NCI-H510A (cell line): Measurements from ENCODE around the gene AAK1.
"Not testable (repeated sequence)": the region's sequence is repeated elsewhere in the genome, so short reads cannot be mapped to it uniquely, and the experiment has no call there.

Experiments used
- DNase-seq: peaks from one replicate; lab custom pipeline; 2025; lab: John Stamatoyannopoulos, UW

The AAK1 gene

GRCh38 chr2:69572641-69573040, 70.9 kb downstream of the AAK1 start:
- DNase-seq: no peak

DNA sequence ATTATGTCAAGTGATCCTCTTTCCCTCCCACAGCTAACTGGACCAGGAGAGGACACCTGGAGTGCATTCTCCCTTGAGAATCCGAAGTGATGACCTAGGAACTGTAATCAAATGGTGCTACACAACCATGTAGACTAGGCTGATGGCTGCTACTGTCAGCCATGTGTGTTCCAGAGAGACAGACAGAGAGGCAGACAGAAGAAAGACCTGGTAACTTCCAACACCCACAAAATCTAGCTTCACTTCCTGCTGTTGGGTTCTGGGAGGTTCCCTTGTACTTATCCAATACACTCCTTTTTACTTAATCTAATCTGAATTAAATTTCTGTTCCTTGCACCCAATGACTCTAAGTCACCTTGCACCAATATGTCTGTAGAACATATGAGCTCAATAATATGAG, 72.3 kb downstream of the AAK1 start:
- DNase-seq: no peak

GRCh38 chr2:69570474-69570873, 73.1 kb downstream of the AAK1 start:
- no peak for DNase-seq

DNA sequence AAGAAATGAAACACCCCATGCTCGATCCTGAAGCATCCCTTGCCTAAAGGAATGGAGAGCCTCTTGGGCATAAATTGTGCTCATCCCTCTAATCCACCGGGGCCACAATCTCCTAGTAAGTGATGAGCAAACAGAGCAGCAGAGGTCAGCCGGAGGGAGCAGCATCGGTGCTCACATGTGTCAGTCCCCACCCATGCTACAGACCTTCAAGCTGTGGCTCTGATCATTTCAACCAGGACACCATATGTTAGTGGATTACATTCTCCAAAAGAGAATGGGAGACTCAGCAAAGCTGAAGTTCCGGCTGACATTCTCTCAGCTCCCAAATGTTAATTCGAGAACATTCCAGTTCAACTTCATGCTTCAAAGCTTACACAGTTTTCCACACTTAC, 75.6 kb downstream of the AAK1 start:
- DNase-seq: no peak

DNA sequence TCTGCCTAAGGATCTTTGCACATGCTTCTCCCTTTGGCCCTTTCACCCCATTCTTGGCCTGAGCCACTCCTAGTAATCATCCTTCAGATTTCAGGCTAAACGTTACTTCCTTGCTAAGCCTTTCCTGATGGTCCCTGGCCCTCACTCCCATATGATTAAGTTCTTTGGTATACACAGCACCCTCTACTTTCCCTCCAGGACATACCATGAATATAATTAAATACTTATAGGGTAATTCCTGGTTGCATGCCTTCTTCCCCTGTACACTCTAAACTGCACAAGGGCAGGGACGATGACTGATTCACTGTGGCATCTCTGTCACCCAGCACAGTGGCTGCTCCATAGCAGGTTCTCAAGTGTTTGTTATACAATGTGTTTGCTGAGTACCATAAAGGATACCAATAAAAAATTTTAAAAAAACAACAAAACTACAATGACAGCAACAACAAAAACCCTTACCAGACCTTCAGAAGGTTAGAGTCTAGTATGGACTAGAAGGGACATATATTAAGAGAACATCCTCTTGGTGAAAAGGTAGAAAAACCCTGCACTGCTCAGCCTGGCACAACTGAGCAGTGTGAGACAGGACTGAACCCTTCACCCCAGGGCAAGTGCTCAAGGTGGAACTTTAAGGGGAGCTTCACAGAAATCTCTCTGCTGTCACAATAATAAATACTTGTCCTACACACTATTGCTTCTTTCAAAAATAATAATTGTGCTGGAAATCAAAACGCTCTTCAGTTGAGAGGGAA, 76.2 kb downstream of the AAK1 start:
- DNase-seq: no peak

GRCh38 chr2:69566669-69567068, 76.9 kb downstream of the AAK1 start:
- no peak for DNase-seq

- no peak for DNase-seq
Observed at GRCh38 chr2:69565431-69565839, 78.1 kb downstream of the AAK1 start.

DNA sequence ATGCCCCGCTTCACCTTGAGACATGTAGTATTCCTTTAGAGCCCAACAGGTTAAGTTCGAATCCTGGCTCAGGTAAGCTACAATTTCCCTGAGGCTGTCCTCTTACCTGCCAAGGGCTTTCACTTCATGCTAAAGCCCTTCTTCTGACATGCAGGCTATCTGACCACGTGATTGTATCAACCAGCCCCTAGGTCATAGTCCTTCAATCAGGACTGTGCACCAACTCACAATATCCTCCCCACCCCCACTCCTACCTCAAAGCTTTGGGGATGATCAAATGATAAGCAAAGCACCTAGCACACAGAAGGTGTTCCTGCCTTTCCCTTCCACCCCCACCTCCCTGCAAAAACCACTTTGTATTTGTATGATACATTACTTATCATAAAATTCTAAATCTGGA, 78.9 kb downstream of the AAK1 start:
- no peak for DNase-seq

- no peak for DNase-seq
Observed at GRCh38 chr2:69563021-69563420, 80.5 kb downstream of the AAK1 start.

GRCh38 chr2:69561101-69561500, 82.4 kb downstream of the AAK1 start:
- no peak for DNase-seq

DNA sequence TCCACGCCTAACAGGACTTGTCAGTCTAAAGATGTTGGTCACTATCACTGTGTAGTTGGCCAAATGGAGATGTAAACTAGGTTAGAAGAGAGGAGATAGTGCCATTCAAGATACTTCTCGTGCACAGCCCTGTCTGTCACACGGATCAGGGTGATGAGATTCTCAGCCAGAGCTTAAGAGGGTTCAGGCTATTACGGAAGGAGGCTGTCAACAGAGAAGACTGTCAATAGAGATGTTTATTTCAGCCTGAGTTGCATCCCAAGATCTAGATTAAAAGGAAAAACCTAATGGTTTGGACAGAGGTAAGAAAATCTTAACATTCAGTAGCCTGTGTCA, 83.4 kb downstream of the AAK1 start:
- DNase-seq: no peak

GRCh38 chr2:69559442-69560146, 83.9 kb downstream of the AAK1 start:
- peak; percentile 36 for DNase-seq

DNA sequence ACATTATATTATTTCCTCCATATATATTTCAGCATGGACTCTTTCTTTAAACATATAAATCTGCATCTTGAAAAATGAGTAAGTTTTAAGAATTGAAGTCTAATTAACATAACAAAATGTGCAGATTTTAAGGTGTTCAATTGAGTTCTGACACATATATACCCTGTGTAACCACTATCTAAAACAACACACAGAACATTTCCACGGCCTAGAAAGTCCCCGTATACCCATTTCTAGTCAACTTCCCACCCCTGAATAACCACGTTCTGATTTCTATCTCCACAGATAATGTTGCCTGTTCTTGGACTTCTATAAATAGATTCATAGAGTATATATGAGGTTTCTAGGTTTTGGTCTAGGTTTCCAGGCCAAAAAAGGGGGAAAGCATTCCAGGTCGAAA, 87.5 kb downstream of the AAK1 start:
- DNase-seq: no peak

DNA sequence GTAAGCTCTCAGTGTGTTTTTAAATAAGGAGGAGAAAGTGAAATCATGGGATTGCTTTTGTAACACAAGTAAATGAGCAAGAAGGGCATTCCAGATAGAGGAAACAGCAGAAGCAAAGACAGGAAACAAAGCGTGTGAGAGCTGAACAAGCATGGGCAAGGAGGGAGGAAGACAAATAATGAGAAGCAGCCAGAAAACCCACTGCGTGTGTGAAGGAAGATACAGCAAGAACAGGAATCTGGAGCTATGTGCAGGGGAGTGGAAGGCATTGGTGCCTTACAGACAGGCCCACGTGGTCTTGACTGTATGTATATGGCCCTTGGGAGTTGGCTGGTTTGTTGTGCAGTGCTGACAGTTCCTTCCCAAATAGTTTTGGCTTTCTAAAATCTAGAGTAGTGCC, 88.6 kb downstream of the AAK1 start:
- no peak for DNase-seq

GRCh38 chr2:69554568-69554967, 89.0 kb downstream of the AAK1 start:
- no peak for DNase-seq

DNA sequence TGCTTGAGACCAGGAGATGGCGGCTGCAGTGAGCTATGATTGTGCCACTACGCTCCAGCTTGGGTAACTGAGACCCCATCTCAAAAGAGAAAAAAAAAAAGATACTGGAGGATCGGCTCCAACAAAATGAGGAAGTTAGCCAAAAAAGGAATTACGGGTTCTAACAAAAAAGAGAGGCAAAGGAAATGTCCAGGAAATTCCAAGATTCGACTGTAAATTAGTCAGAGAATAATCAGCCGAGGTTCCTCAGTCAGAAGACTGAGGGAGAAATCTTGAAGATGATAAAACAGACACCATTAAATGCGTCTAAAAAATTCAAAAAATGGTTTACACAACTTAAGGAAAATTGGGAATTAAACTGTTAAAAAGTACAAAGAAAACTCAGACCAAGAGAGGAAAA, 89.5 kb downstream of the AAK1 start:
- no peak for DNase-seq

- DNase-seq: not testable (repeated sequence)
Observed at GRCh38 chr2:69550511-69550910, 93.0 kb downstream of the AAK1 start.

- no peak for DNase-seq
Observed at GRCh38 chr2:69549421-69549820, 94.1 kb downstream of the AAK1 start.

DNA sequence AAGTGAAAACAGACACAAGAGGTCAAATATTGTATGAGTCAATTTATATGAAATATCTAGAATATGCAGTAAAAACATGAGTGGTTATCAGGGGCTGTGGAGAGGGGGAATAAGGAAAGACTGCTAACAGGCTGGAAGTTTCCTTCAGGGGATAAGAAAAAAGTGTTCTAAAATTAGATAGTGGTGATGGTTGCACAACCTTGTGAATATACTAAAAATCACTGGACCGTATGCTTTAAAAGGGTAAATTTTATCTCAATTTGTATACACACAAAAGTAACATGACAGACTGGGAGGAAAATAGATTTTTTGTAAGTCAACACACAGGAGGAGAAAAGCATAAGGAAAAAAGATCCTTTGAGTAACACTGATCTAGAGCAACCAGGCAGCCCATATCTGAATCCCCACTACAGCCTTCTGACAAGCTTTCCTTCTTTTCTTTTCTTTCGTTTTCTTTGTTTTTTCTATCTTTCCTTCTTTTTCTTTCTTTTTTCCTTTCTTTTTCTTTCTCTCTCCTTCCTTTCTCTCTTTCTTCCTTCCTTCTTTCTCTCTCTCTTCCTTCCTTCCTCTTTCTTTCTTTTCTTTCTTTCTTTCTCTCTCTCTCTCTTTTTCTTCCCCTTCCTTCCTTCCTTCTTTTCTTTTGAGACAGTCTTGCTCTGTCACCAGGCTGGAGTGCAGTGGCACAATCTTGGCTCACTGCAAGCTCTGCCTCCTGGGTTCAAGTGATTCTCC, 95.4 kb downstream of the AAK1 start:
- DNase-seq: no peak

DNA sequence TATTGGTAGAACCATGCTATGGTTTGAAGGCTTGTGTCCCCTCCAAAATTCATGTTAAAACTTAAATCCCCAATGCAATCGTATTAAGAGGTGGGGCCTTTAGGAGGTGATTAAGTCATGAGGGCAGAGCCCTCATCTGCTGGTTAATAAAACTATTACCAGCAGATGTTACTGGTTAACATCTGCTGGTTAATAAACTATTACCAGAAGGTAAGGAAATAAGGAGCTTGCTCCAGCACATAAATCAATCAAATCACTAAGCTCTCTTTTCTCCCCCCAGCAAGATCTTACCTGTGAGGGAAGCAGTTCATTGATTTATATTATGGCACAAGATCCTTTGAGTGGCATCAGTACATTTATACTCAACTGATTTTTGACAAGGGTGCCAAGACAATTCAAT, 96.9 kb downstream of the AAK1 start:
- DNase-seq: no peak

DNA sequence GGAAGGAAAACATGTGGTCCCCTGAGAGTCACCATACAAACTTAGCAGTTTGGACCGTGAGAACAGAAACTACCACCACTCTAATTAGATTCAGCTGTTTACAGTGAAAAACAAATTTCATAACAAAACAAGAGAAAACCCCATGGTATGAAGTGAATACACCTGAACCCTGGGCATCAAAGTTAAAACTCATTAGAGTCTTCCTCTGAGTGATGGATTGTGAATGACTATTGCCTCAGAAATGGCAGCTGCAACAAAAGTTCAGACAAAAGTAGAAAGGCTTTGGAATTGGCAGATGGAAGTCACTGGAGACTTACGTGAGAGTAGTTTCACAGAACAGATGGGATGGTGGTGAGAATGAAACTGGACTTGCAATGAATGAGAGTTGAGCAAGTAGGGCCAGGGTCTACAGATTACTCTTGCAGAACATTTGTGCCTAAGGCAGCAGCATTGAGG, 98.0 kb downstream of the AAK1 start:
- DNase-seq: no peak

DNA sequence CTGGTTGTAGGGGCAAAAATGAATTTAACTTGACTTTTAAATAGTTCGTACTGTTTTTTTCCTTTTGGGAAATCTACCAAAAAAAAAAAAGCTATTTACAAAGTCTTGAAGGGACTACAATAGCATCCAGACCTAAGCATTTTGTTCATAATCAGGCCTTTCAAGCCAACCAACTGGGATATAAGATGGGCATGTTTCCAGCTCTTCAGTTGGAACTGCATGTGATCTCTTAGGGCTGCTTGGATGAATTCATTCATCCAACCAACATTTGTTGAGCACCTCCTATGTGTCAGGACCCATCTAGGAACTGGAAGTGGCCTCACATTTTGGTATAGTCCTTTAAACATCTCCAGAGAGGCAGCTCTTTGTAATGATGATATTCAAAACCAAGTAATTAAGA, 98.6 kb downstream of the AAK1 start:
- no peak for DNase-seq

GRCh38 chr2:69539549-69539908, 104.0 kb downstream of the AAK1 start:
- DNase-seq: no peak
